Ishikawa (cell line): ENCODE measurements around the gene GPR27.

Experiments used
- CEBPB ChIP-seq: IDR thresholded peaks from 2 replicates; pipeline ENCODE4 v1.6.1; 2012
- CREB1 ChIP-seq: IDR thresholded peaks from 2 replicates; pipeline ENCODE4 v1.6.1; 2012; ENCODE audit warnings: low read depth
- EP300 ChIP-seq: IDR thresholded peaks from 2 replicates; pipeline ENCODE4 v1.6.1; 2012; ENCODE audit warnings: borderline replicate concordance
- FOXM1 ChIP-seq: IDR thresholded peaks from 2 replicates; pipeline ENCODE4 v1.6.1; 2012; ENCODE audit warnings: low read depth, borderline replicate concordance
- MAX ChIP-seq: IDR thresholded peaks from 2 replicates; pipeline ENCODE4 v1.6.1; 2012
- NFIC ChIP-seq: IDR thresholded peaks from 2 replicates; pipeline ENCODE4 v1.6.1; 2012
- RAD21 ChIP-seq: IDR thresholded peaks from 2 replicates; pipeline ENCODE4 v1.6.1; 2012; ENCODE audit warnings: low read depth
- REST ChIP-seq: IDR thresholded peaks from 2 replicates; pipeline ENCODE4 v1.6.1; 2012; ENCODE audit warnings: low read depth, mild to moderate bottlenecking
- TAF1 ChIP-seq: IDR thresholded peaks from 2 replicates; pipeline ENCODE4 v1.6.1; 2012; ENCODE audit warnings: low read depth, mild to moderate bottlenecking
- TCF12 ChIP-seq: IDR thresholded peaks from 2 replicates; pipeline ENCODE4 v1.6.1; 2012; ENCODE audit warnings: low read depth
- TEAD4 ChIP-seq: IDR thresholded peaks from 2 replicates; pipeline ENCODE4 v1.6.1; 2012
- USF1 ChIP-seq: IDR thresholded peaks from 2 replicates; pipeline ENCODE4 v1.6.1; 2012
- YY1 ChIP-seq: IDR thresholded peaks from 2 replicates; pipeline ENCODE4 v1.6.1; 2012; ENCODE audit warnings: low read depth
- ZBTB7A ChIP-seq: IDR thresholded peaks from 2 replicates; pipeline ENCODE4 v1.6.1; 2012; ENCODE audit warnings: low read depth

The GPR27 gene

GRCh38 chr3:71718072-71718471 lies 35.6 kb upstream of the GPR27 start:
- no peak for TF ChIP-seq MAX
- no peak for TF ChIP-seq ZBTB7A
- no peak for TF ChIP-seq REST
- TF ChIP-seq CEBPB = no peak
- TF ChIP-seq USF1 = no peak
- TF ChIP-seq EP300 = no peak
- no peak for TF ChIP-seq NFIC
- TF ChIP-seq CREB1 = no peak
- TF ChIP-seq TEAD4 = no peak
- no peak for TF ChIP-seq FOXM1
- no peak for TF ChIP-seq RAD21
- TF ChIP-seq TAF1 = no peak

GRCh38 chr3:71721002-71721401 lies 32.7 kb upstream of the GPR27 start:
- TF ChIP-seq EP300 (no peak), CEBPB (no peak), TCF12 (no peak), TAF1 (no peak), REST (no peak), FOXM1 (no peak)

GRCh38 chr3:71721651-71722157 lies 32.0 kb upstream of the GPR27 start:
- TF ChIP-seq YY1 (no peak), TCF12 (no peak), TEAD4 (no peak), MAX (no peak), FOXM1 (no peak), REST (no peak)

- TF ChIP-seq CREB1 (no peak), TCF12 (no peak), RAD21 (no peak), TAF1 (no peak), FOXM1 (no peak), YY1 (no peak), EP300 (no peak), MAX (no peak), CEBPB (no peak), USF1 (no peak), NFIC (no peak), ZBTB7A (no peak)
These were observed 31.0 kb upstream of the GPR27 start for GRCh38 chr3:71722693-71723092.
